PC-9 (cell line): ENCODE data around the gene OCA2.

Experiments used
- EZH2 ChIP-seq: fragments of 200-600 bp; sonication (generic); IDR thresholded peaks from 2 replicates; pipeline ENCODE4 v1.8.0; 2017; ENCODE audit warnings: antibody characterized with exemption, low read depth
- TF ChIP-seq, protein P1 (sequence below): fragments of 200-600 bp; sonication (generic); conservative IDR thresholded peaks from 2 replicates; pipeline ENCODE4 v1.6.1; 2017; ENCODE audit warnings: mixed run types, antibody characterized with exemption, mild to moderate bottlenecking, moderate library complexity

DNA sequence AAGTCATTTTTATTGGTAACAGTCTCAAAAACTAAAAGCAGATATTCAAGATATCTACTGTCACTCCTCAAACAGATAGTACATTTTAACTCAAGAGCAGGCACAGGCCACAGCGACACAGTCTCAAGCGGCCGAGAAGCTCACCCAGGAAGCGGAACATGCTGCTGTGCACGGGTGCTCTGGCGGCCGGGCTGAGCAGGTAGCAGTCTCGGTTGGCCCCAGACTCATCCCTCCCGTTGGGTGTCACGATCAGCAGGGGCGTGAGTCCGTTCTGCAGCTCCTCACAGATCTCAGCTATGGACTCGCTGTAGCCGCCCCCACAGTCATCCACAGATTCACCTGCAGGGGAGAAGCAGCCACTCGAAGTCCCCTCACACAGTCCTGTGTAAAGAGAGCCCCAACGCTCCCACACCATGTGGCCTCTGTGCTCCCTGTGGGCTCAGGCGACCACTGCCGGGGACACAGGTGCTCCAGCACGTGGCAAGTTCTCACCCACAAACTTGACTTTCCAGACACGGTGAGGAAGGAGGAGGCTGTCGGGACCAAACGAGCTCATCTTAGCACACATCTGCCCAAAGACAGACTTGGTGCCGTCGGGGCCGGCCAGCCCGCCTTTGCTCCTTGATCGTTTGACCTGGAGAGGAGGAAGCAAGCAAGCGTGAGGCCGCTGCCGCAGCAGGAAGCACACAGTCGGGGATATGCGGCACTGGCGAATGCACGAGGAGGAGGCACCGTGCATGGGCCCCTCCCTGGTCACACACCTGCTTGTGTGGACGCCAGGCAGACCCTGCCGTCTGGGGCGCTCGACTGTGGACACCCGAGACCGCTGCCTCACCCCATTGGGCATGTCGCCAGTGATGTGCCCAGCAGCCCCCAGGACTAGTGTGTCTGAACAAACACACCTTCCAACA is 17.7 kb upstream of the OCA2 start:
- TF ChIP-seq, protein P1, sequence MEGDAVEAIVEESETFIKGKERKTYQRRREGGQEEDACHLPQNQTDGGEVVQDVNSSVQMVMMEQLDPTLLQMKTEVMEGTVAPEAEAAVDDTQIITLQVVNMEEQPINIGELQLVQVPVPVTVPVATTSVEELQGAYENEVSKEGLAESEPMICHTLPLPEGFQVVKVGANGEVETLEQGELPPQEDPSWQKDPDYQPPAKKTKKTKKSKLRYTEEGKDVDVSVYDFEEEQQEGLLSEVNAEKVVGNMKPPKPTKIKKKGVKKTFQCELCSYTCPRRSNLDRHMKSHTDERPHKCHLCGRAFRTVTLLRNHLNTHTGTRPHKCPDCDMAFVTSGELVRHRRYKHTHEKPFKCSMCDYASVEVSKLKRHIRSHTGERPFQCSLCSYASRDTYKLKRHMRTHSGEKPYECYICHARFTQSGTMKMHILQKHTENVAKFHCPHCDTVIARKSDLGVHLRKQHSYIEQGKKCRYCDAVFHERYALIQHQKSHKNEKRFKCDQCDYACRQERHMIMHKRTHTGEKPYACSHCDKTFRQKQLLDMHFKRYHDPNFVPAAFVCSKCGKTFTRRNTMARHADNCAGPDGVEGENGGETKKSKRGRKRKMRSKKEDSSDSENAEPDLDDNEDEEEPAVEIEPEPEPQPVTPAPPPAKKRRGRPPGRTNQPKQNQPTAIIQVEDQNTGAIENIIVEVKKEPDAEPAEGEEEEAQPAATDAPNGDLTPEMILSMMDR = no peak
- no peak for TF ChIP-seq EZH2
